Measurements from ENCODE around the gene ATP1B3. TPM values are rescaled to one million over a fixed set of nuclear protein-coding genes. Genes with fewer than 3 reads are reported as not detected.

Gene ATP1B3
- polyA plus RNA-seq, 1 of the 3 experiments (the other 2 are of a cell fraction) = 86.3 TPM

DNA sequence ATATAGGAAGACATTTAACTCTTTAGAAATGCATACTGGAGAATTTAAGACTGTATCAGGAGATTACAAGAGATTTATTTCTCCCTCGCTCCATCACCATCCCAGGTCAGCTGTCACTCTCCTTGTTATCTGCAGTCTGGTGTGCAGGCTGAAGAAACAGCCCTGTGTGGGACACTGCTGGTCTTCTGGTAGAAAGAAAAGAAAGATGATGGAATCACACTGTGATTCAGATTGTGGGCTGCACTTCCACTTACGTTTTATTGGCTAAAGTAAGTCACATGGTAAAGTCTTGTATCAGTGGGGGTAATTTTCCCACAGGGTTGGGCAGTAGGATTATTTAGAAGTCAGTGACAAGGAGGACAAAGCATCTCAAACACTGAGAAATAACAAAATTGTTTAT is 18.1 kb upstream of the ATP1B3 start:
- Histone ChIP-seq H3K9ac (no peak overlapping the region), H3K79me2 (ENCODE audit: insufficient read depth) (no peaks in the 10 kb centered on the region), H3K4me2 (no peak overlapping the region), H3K9me3 (no peaks in the 10 kb centered on the region), H3K36me3 (replicated peaks in 1 of 2; ENCODE audit: control insufficient read depth in 1 of 2, insufficient read depth in 2 of 2, low read length in 1 of 2) (no peaks in the 10 kb centered on the region), H3K4me1 (ENCODE audit: control insufficient read depth in 1 of 2, insufficient read depth in 2 of 2, low read depth in 1 of 2, low read length in 1 of 2) (peaks cover 0 to 3% of the 10 kb centered on the region in 2 experiments; a peak in 2 of 4 replicates), H4K20me1 (ENCODE audit: insufficient read depth) (no peaks in the 10 kb centered on the region), H3K4me3 (ENCODE audit: low read depth in 2 of 2, low read length in 1 of 2) (no peak overlapping the region), H3K27me3 (ENCODE audit: insufficient read depth) (no peaks in the 10 kb centered on the region), H2AFZ (ENCODE audit: low read depth) (no peak overlapping the region), H3K9me2 (no peaks in the 10 kb centered on the region), H3K27ac (ENCODE audit: low read depth in 2 of 2, low read length in 1 of 2) (no peak overlapping the region), H3F3A (replicated peaks; ENCODE audit: insufficient read depth) (no peaks in the 10 kb centered on the region)
- WGBS (ENCODE audit: low lambda C conversion rate) = 70% methylated on average over 2 of the region's 2 CpGs
- DNase-seq = no peak
- POLR2A ChIA-PET = no interaction called here
- CTCF ChIA-PET = interaction anchor here (0.6 to 2.1 kb wide), 4 partner anchors 10 to 300 kb away, joined by 3 to 7 read pairs (median 4); no protein-coding TSS in a partner anchor
- TF ChIP-seq MEF2A (IDR thresholded peaks at IDR 0.05; ENCODE audit: borderline replicate concordance, low read depth) (no peak), TCF12 (IDR thresholded peaks at IDR 0.05) (no peak)
- TF ChIP-seq, protein P1, sequence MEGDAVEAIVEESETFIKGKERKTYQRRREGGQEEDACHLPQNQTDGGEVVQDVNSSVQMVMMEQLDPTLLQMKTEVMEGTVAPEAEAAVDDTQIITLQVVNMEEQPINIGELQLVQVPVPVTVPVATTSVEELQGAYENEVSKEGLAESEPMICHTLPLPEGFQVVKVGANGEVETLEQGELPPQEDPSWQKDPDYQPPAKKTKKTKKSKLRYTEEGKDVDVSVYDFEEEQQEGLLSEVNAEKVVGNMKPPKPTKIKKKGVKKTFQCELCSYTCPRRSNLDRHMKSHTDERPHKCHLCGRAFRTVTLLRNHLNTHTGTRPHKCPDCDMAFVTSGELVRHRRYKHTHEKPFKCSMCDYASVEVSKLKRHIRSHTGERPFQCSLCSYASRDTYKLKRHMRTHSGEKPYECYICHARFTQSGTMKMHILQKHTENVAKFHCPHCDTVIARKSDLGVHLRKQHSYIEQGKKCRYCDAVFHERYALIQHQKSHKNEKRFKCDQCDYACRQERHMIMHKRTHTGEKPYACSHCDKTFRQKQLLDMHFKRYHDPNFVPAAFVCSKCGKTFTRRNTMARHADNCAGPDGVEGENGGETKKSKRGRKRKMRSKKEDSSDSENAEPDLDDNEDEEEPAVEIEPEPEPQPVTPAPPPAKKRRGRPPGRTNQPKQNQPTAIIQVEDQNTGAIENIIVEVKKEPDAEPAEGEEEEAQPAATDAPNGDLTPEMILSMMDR (IDR thresholded peaks at IDR 0.05) = no peak

DNA sequence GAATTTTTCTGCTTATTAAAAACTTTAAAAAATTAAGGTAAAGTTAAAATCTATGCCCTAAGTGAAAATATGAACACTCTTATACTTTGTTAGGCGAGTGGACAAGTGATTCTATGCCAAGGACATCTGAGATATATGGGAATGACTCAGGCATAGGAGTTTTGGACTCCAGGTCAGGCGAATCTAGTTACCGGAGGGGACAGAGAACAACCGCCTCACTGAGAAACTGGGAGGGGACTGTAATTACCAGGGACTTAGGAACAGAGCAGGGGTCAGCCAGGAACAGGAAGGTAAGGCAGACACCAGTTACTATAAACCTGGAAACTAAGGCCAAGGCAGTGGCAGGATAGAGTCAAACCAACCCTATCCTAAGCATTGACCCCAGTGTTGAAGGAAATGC is 16.8 kb upstream of the ATP1B3 start:
- Histone ChIP-seq H3F3A (replicated peaks; ENCODE audit: insufficient read depth) (no peaks in the 10 kb centered on the region), H3K9me2 (no peaks in the 10 kb centered on the region), H3K36me3 (replicated peaks in 1 of 2; ENCODE audit: control insufficient read depth in 1 of 2, insufficient read depth in 2 of 2, low read length in 1 of 2) (no peaks in the 10 kb centered on the region), H3K9ac (no peak overlapping the region), H3K4me2 (no peak overlapping the region), H3K27me3 (ENCODE audit: insufficient read depth) (no peaks in the 10 kb centered on the region), H3K79me2 (ENCODE audit: insufficient read depth) (no peaks in the 10 kb centered on the region), H3K4me1 (ENCODE audit: control insufficient read depth in 1 of 2, insufficient read depth in 2 of 2, low read depth in 1 of 2, low read length in 1 of 2) (peaks cover 0 to 3% of the 10 kb centered on the region in 2 experiments; a peak in 2 of 4 replicates), H2AFZ (ENCODE audit: low read depth) (no peak overlapping the region), H4K20me1 (ENCODE audit: insufficient read depth) (no peaks in the 10 kb centered on the region), H3K9me3 (no peaks in the 10 kb centered on the region), H3K27ac (ENCODE audit: low read depth in 2 of 2, low read length in 1 of 2) (no peak overlapping the region), H3K4me3 (ENCODE audit: low read depth in 2 of 2, low read length in 1 of 2) (no peak overlapping the region)
- no peak for TF ChIP-seq RAD21 (IDR thresholded peaks at IDR 0.05; ENCODE audit: low read length)
- TF ChIP-seq GABPA (IDR thresholded peaks at IDR 0.05; ENCODE audit: low read depth) = no peak
- no peak for TF ChIP-seq JUND (IDR thresholded peaks at IDR 0.05)
- TF ChIP-seq, protein P1 (IDR thresholded peaks at IDR 0.05) = no peak
- TF ChIP-seq ELF1 (IDR thresholded peaks at IDR 0.05) = no peak
- TF ChIP-seq YY1 (IDR thresholded peaks at IDR 0.05; ENCODE audit: low read depth) = no peak
- TF ChIP-seq MXI1 (IDR thresholded peaks at IDR 0.05; ENCODE audit: low read depth, low read length) = no peak
- no peak for TF ChIP-seq SMC3 (IDR thresholded peaks at IDR 0.05; ENCODE audit: low read depth, low read length)
- no peak for TF ChIP-seq FOSL2 (IDR thresholded peaks at IDR 0.05; ENCODE audit: borderline replicate concordance, low read depth)
- TF ChIP-seq EZH2phosphoT487 (IDR thresholded peaks at IDR 0.05; ENCODE audit: borderline replicate concordance, low read depth) = no peak
- no peak for TF ChIP-seq NRF1 (IDR thresholded peaks at IDR 0.05; ENCODE audit: low read depth, low read length)
- no peak for TF ChIP-seq GATA2 (CRISPR knock-in tag; IDR thresholded peaks at IDR 0.05)
- TF ChIP-seq POLR2AphosphoS5 (IDR thresholded peaks at IDR 0.05; ENCODE audit: low read depth, low read length) = no peak
- TF ChIP-seq FOXM1 (IDR thresholded peaks at IDR 0.05; ENCODE audit: low read depth) = no peak
- TF ChIP-seq, protein P2, sequence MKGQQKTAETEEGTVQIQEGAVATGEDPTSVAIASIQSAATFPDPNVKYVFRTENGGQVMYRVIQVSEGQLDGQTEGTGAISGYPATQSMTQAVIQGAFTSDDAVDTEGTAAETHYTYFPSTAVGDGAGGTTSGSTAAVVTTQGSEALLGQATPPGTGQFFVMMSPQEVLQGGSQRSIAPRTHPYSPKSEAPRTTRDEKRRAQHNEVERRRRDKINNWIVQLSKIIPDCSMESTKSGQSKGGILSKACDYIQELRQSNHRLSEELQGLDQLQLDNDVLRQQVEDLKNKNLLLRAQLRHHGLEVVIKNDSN (IDR thresholded peaks at IDR 0.05; ENCODE audit: borderline replicate concordance, low read depth) = no peak
- TF ChIP-seq TCF12 (IDR thresholded peaks at IDR 0.05) = no peak
- TF ChIP-seq RXRA (IDR thresholded peaks at IDR 0.05; ENCODE audit: borderline replicate concordance, low read depth) = no peak
- TF ChIP-seq, protein P3, sequence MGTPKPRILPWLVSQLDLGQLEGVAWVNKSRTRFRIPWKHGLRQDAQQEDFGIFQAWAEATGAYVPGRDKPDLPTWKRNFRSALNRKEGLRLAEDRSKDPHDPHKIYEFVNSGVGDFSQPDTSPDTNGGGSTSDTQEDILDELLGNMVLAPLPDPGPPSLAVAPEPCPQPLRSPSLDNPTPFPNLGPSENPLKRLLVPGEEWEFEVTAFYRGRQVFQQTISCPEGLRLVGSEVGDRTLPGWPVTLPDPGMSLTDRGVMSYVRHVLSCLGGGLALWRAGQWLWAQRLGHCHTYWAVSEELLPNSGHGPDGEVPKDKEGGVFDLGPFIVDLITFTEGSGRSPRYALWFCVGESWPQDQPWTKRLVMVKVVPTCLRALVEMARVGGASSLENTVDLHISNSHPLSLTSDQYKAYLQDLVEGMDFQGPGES (IDR thresholded peaks at IDR 0.05; ENCODE audit: low read depth, low read length) = no peak
- no peak for TF ChIP-seq TEAD4 (IDR thresholded peaks at IDR 0.05; ENCODE audit: borderline replicate concordance, insufficient read depth)
- TF ChIP-seq MEF2A (IDR thresholded peaks at IDR 0.05; ENCODE audit: borderline replicate concordance, low read depth) = no peak
- CTCF ChIA-PET = no interaction called here
- 80% methylated on average over 4 of the region's 4 CpGs for WGBS (ENCODE audit: low lambda C conversion rate)
- DNase-seq = no peak
- POLR2A ChIA-PET = no interaction called here

All from SK-N-SH (cell line).